Activated naive CD8-positive, alpha-beta T cell treated with anti-CD3 and anti-CD28 coated beads, Interleukin-2, amount 50 U/mL, for 24 hours (primary cell): ENCODE data around the gene SHISA8.
"Not testable (repeated sequence)": the region's sequence is repeated elsewhere in the genome, so short reads cannot be mapped to it uniquely, and the experiment has no call there.

ENCODE experiments used
- ATAC-seq: fragments of 150-1000 bp; cut with Tn5 transposase; one replicate; pipeline ENCODE4 v1.10.0; 2021
- DNase-seq: peaks from one replicate; pipeline ENCODE4 v3.0.0; 2021
- H3K27ac Mint-ChIP-seq: one replicate; pipeline ENCODE4 v1.8.0; 2021; ENCODE audit warnings: mild to moderate bottlenecking, mixed read lengths
- H3K27me3 Mint-ChIP-seq: one replicate; pipeline ENCODE4 v1.8.0; 2021; ENCODE audit warnings: mixed read lengths
- H3K36me3 Mint-ChIP-seq: one replicate; pipeline ENCODE4 v1.8.0; 2021; ENCODE audit warnings: low read depth, mixed read lengths
- H3K4me1 Mint-ChIP-seq: one replicate; pipeline ENCODE4 v1.8.0; 2021; ENCODE audit warnings: mixed read lengths
- H3K4me3 Mint-ChIP-seq: one replicate; pipeline ENCODE4 v1.8.0; 2021; ENCODE audit warnings: mild to moderate bottlenecking, moderate library complexity, mixed read lengths
- H3K9me3 Mint-ChIP-seq: one replicate; pipeline ENCODE4 v1.8.0; 2021; ENCODE audit warnings: mixed read lengths

The SHISA8 gene

DNA sequence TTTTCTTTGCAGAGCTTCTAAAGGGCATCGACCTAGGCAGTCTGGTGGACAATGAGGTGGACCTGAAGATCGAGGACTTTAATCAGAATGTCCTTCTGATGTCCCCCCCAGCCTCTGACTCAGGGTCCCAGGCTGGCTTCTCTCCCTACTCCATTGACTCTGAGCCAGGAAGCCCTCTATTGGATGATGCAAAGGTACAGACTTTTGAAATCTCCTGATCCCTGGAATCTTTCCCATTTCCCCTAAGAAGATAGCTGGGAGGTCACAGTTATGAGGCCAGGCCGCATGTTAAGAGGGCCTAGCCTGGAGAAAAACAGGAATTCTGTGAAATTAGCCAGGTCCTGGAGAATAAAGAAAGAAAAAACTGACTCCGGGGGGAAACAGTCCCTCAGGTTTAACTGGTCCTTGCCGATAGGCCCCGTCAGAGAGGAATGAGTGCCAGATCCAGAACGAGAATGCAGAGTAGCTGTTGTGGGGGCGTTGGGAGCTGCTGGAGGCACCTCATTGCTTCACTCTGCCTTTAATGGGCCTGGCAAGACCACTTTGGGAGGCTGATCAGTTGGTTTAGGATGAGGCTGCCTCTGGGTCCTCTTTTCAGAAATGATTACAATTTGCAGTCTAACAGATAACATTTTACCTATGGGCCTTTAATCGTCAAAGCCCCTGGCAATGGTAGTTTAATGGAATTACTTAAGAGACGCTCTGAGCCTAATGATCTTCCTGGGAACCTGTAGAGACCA, 39.2 kb downstream of the SHISA8 start:
- DNase-seq (no peak), ATAC-seq (no peak)
- H3K4me1 Mint-ChIP-seq, result peaks cover 73% of the 10 kb centered on the region
- H3K27me3 Mint-ChIP-seq, result no peaks in the 10 kb centered on the region
- peak overlapping the region; percentile 83 for H3K27ac Mint-ChIP-seq
- peak overlapping the region; percentile 11 for H3K4me3 Mint-ChIP-seq
- peaks cover 76% of the 10 kb centered on the region for H3K36me3 Mint-ChIP-seq
- no peaks in the 10 kb centered on the region for H3K9me3 Mint-ChIP-seq

DNA sequence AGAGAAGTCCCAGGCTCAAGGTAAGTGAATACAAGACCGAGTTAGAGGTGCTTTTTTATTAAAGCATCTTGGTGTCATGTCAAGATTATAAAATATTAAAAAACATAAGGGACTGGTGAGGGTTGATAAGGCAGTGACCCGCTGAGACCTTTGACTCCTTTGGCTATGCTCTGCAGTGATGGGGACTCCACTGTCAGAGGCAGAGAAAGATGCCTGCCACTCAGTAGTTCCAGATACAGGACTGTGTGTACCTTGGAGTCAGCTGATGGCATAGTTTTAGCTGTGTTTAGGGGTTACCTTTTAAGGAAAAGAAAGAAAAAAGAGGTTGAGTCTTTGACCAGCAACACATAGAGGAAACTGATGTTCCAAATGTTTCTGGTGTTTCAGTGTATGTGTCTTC, 40.8 kb downstream of the SHISA8 start:
- no peaks in the 10 kb centered on the region for H3K27me3 Mint-ChIP-seq
- H3K4me1 Mint-ChIP-seq, result peaks cover 73% of the 10 kb centered on the region
- H3K27ac Mint-ChIP-seq, result peak overlapping the region; percentile 95
- DNase-seq, result no peak
- peak overlapping the region; percentile 67 for H3K4me3 Mint-ChIP-seq
- H3K36me3 Mint-ChIP-seq, result peaks cover 75% of the 10 kb centered on the region
- ATAC-seq, result no peak
- H3K9me3 Mint-ChIP-seq, result no peaks in the 10 kb centered on the region

DNA sequence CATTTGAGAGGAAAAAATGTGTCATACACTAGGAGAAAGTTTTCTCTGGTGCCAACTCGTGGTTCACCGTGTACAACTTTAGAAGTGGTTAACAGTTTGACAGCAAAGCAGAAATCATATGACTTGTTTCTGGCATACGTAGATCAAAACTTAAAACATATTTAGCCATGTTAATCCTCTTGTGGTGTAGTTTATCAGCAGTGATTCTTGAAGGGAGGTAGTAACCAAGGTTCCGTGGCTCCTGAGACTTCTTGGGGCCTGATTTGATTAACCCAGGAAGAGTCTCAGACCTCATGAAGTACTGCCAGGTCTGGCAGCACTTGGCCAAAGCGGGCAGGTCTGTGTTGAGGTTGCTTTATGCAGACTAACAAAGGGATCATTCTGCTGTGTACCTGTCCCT, 41.5 kb downstream of the SHISA8 start:
- peak overlapping the region; percentile 95 for H3K27ac Mint-ChIP-seq
- H3K4me1 Mint-ChIP-seq, result peaks cover 73% of the 10 kb centered on the region
- H3K4me3 Mint-ChIP-seq, result peak overlapping the region; percentile 67
- ATAC-seq, result peak; percentile 88
- peaks cover 74% of the 10 kb centered on the region for H3K36me3 Mint-ChIP-seq
- H3K27me3 Mint-ChIP-seq, result no peaks in the 10 kb centered on the region
- no peaks in the 10 kb centered on the region for H3K9me3 Mint-ChIP-seq
- peak; percentile 20 for DNase-seq

DNA sequence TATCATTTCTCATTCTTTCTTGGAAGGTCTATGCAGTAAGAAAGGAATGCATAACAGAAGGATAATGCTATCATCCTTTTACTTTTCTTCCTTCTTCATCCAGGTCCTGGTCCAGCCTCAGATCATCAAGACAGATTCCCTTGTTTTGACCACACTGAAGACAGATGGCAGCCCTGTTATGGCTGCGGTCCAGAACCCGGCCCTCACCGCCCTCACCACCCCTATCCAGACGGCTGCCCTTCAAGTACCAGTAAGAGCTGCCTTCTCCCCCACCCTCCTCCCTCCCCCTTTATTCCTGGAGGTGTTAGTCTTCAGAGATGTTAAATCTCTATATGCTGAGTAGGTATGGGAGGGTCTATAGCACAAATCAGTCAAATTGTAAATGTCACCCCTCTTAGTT, 44.1 kb downstream of the SHISA8 start:
- Mint-ChIP-seq H3K36me3 (peaks cover 69% of the 10 kb centered on the region), H3K4me1 (peaks cover 57% of the 10 kb centered on the region), H3K4me3 (no peak overlapping the region), H3K9me3 (no peaks in the 10 kb centered on the region), H3K27ac (no peak overlapping the region), H3K27me3 (no peaks in the 10 kb centered on the region)
- ATAC-seq (no peak), DNase-seq (no peak)

DNA sequence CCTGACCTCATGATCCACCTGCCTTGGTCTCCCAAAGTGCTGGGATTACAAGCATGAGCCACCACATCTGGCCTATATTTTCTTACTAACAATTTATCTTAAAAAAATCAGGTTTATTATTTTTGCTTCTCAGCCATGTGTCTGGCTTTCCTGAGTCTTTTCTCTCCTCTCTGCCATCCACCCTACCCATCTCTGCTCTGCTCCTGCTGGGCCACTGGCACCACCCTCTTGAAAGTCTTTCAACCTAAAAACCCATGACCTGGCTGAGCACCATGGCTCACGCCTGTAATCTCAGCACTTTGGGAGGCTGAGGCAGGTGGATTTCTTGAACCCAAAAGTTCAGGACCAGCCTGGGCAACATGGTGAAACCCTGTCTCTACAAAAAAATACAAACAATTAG, 44.8 kb downstream of the SHISA8 start:
- not testable (repeated sequence) for DNase-seq, ATAC-seq, H3K27me3 Mint-ChIP-seq, H3K27ac Mint-ChIP-seq, H3K9me3 Mint-ChIP-seq, H3K4me3 Mint-ChIP-seq
- H3K36me3 Mint-ChIP-seq, result peaks cover 66% of the 10 kb centered on the region
- H3K4me1 Mint-ChIP-seq, result peaks cover 57% of the 10 kb centered on the region

DNA sequence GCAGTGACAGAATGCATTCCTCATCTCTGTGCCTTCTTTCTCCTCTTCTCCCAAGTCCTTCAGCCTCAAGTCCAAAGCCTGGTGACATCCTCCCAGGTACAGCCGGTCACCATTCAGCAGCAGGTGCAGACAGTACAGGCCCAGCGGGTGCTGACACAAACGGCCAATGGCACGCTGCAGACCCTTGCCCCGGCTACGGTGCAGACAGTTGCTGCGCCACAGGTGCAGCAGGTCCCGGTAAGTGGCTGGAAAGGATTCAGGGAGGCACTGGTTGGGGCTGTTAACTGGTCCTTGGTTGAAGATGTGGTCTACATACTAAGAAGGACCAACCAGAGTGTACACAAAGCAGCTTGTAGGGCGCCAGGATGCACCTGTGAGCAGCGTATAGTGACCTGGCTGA, 46.3 kb downstream of the SHISA8 start:
- H3K4me3 Mint-ChIP-seq, result no peak overlapping the region
- H3K27me3 Mint-ChIP-seq, result no peaks in the 10 kb centered on the region
- H3K4me1 Mint-ChIP-seq, result peaks cover 56% of the 10 kb centered on the region
- peaks cover 55% of the 10 kb centered on the region for H3K36me3 Mint-ChIP-seq
- ATAC-seq, result no peak
- no peak overlapping the region for H3K27ac Mint-ChIP-seq
- DNase-seq, result no peak
- H3K9me3 Mint-ChIP-seq, result no peaks in the 10 kb centered on the region

DNA sequence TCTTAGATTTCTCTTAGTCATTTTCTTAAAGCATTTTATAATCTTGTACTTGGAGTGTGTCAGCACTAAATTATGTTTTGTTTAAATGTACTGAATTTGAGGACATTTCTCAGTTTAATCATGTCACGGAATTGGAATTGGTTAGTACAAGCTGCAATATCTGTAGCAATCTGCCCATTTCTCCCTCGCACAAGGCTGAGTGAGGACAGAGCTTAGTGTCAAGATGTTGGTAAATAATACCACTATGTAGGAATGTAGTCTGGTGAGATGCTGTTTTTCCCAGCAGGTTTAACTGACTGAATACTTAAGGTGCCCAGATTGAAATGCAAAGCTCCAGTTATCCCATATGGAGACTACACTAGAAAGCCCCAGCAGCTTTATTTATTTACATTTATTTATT, 51.4 kb downstream of the SHISA8 start:
- peaks cover 79% of the 10 kb centered on the region for H3K4me1 Mint-ChIP-seq
- H3K27me3 Mint-ChIP-seq, result peaks cover 1% of the 10 kb centered on the region
- H3K36me3 Mint-ChIP-seq, result peaks cover 32% of the 10 kb centered on the region
- DNase-seq (no peak), ATAC-seq (no peak)
- H3K27ac Mint-ChIP-seq, result peak overlapping the region; percentile 99
- peak overlapping the region; percentile 73 for H3K4me3 Mint-ChIP-seq
- no peaks in the 10 kb centered on the region for H3K9me3 Mint-ChIP-seq

DNA sequence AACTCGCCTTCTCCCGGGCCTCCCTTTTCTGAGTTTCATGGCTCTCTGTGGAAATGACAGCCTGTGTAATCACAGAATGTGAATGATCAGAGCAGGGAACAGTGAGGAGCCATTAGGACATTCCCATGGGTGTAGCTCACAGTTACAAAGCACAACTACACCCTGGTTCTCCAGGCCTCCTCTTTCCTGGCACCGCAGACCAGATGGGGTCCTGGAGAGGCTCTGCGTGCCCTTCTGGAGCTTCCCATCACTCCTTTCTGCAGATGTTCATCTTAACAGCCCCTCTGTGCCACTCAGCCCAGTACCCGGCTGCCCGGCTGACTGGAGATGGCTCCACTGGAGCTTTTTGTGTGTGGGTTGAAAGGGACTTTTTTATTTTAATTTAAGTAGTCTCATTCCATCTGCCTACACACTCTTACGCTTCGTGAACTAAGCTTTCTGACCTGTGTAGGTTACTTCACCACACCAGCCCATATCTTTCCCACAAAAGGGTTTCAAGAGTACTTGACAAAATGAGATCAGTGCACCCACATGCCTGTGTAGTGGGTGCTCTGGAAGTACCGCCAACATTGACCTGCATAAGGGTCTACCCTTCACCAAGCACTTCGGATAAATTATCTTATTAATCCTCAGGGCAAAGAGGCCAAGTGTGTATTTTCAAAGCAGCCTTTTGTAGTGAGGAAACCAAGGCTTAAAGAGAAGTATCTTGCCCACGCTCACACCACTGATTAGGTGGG, 52.2 kb downstream of the SHISA8 start:
- Mint-ChIP-seq H3K4me3 (peak overlapping the region; percentile 73), H3K4me1 (peaks cover 86% of the 10 kb centered on the region), H3K27me3 (peaks cover 1% of the 10 kb centered on the region), H3K9me3 (no peaks in the 10 kb centered on the region), H3K27ac (peak overlapping the region; percentile 99), H3K36me3 (peaks cover 25% of the 10 kb centered on the region)
- ATAC-seq (peak; percentile 79), DNase-seq (peak; percentile 67)

DNA sequence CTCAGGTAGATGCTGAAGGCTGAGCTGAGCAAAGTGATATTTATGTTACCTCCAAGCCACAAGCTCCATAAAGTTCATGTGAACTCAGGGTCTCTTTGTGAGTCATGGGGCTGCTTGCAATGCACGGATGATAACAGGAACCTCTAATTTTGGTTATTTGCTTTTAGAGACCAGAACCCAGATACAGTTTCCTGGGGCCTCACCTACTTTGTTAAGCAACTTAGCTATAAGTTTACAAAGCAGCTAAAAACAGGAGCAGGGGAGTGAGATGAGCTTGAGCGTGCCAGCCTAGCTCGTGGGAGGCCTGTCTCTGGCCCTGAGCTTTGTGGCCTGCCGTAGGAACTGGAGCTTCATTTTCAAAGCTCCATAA, 52.7 kb downstream of the SHISA8 start:
- ATAC-seq, result peak; percentile 51
- DNase-seq, result peak; percentile 44
- peak overlapping the region; percentile 99 for H3K27ac Mint-ChIP-seq

More for the DNA sequence above, 52.7 kb downstream of the SHISA8 start:
- H3K9me3 Mint-ChIP-seq, result no peaks in the 10 kb centered on the region
- peaks cover 24% of the 10 kb centered on the region for H3K36me3 Mint-ChIP-seq
- peaks cover 1% of the 10 kb centered on the region for H3K27me3 Mint-ChIP-seq
- peaks cover 92% of the 10 kb centered on the region for H3K4me1 Mint-ChIP-seq
- peak overlapping the region; percentile 73 for H3K4me3 Mint-ChIP-seq
